ENCODE results near the gene CXorf66.
A peak's percentile ranks its signal among the peaks of the same experiment; 100 is the strongest.
"Not testable (repeated sequence)": the region's sequence is repeated elsewhere in the genome, so short reads cannot be mapped to it uniquely, and the experiment has no call there.

The CXorf66 gene

GRCh38 chrX:139929876-139930275 is 35.4 kb downstream of the CXorf66 start:
- peaks cover 68% of the 10 kb centered on the region for H3K79me2 ChIP-seq (ENCODE audit: low read length)
- H3K27me3 ChIP-seq (ENCODE audit: low read depth, low read length) = no peaks in the 10 kb centered on the region
- H3K9me3 ChIP-seq (ENCODE audit: insufficient read depth, low read length) = no peaks in the 10 kb centered on the region
- peaks cover 18% of the 10 kb centered on the region for H3K4me1 ChIP-seq (ENCODE audit: low read length)
- H3K9ac ChIP-seq (ENCODE audit: low read length) = no peak overlapping the region
- peak overlapping the region; percentile 80; the same call in 1 of the 2 replicates for H3K4me3 ChIP-seq (ENCODE audit: low read length)
- H3K27ac ChIP-seq (ENCODE audit: low read length) = no peak overlapping the region
- TF ChIP-seq CTCF (IDR thresholded peaks at IDR 0.05; ENCODE audit: low read depth, low read length) (no peak), EZH2phosphoT487 (IDR thresholded peaks at IDR 0.05; ENCODE audit: low read depth) (no peak)
- peaks cover 37% of the 10 kb centered on the region for H4K20me1 ChIP-seq (ENCODE audit: insufficient read depth, low read length)
- H3K4me2 ChIP-seq (ENCODE audit: low read length) = peak overlapping the region; percentile 95
- H2AFZ ChIP-seq (ENCODE audit: low read depth, low read length) = no peak overlapping the region
- H3K36me3 ChIP-seq (replicated peaks; ENCODE audit: low read depth, low read length) = no peaks in the 10 kb centered on the region

- Histone ChIP-seq H3K4me2 (ENCODE audit: low read length) (no peak overlapping the region), H3K27ac (ENCODE audit: low read length) (no peak overlapping the region), H2AFZ (ENCODE audit: low read depth, low read length) (no peak overlapping the region), H3K36me3 (replicated peaks; ENCODE audit: low read depth, low read length) (no peaks in the 10 kb centered on the region), H3K9me3 (ENCODE audit: insufficient read depth, low read length) (no peaks in the 10 kb centered on the region), H4K20me1 (ENCODE audit: insufficient read depth, low read length) (peaks cover 29% of the 10 kb centered on the region), H3K9ac (ENCODE audit: low read length) (no peak overlapping the region), H3K4me1 (ENCODE audit: low read length) (peaks cover 3% of the 10 kb centered on the region; the same call in 1 of the 2 replicates), H3K79me2 (ENCODE audit: low read length) (peaks cover 66% of the 10 kb centered on the region), H3K27me3 (ENCODE audit: low read depth, low read length) (no peaks in the 10 kb centered on the region), H3K4me3 (ENCODE audit: low read length) (no peak overlapping the region)
- no peak for TF ChIP-seq CTCF (IDR thresholded peaks at IDR 0.05; ENCODE audit: low read depth, low read length)
- TF ChIP-seq EZH2phosphoT487 (IDR thresholded peaks at IDR 0.05; ENCODE audit: low read depth) = no peak
Measured at GRCh38 chrX:139924696-139925095, 40.6 kb downstream of the CXorf66 start.

- Histone ChIP-seq H3K4me2 (ENCODE audit: low read length) (no peak overlapping the region), H3K9ac (ENCODE audit: low read length) (no peak overlapping the region), H2AFZ (ENCODE audit: low read depth, low read length) (no peak overlapping the region), H3K4me1 (ENCODE audit: low read length) (no peaks in the 10 kb centered on the region), H3K27me3 (ENCODE audit: low read depth, low read length) (no peaks in the 10 kb centered on the region), H3K79me2 (ENCODE audit: low read length) (peaks cover 61% of the 10 kb centered on the region), H3K36me3 (replicated peaks; ENCODE audit: low read depth, low read length) (no peaks in the 10 kb centered on the region), H3K27ac (ENCODE audit: low read length) (no peak overlapping the region), H4K20me1 (ENCODE audit: insufficient read depth, low read length) (peaks cover 23% of the 10 kb centered on the region), H3K4me3 (ENCODE audit: low read length) (no peak overlapping the region), H3K9me3 (ENCODE audit: insufficient read depth, low read length) (no peaks in the 10 kb centered on the region)
- TF ChIP-seq EZH2phosphoT487 (IDR thresholded peaks at IDR 0.05; ENCODE audit: low read depth) (no peak), CTCF (IDR thresholded peaks at IDR 0.05; ENCODE audit: low read depth, low read length) (no peak)
Measured at GRCh38 chrX:139924069-139924695, 41.1 kb downstream of the CXorf66 start.

- H3K27ac ChIP-seq (ENCODE audit: low read length); H2AFZ ChIP-seq (ENCODE audit: low read depth, low read length); H3K27me3 ChIP-seq (ENCODE audit: low read depth, low read length); H4K20me1 ChIP-seq (ENCODE audit: insufficient read depth, low read length); H3K9ac ChIP-seq (ENCODE audit: low read length); H3K4me2 ChIP-seq (ENCODE audit: low read length); H3K4me1 ChIP-seq (ENCODE audit: low read length); H3K36me3 ChIP-seq (replicated peaks; ENCODE audit: low read depth, low read length); H3K9me3 ChIP-seq (ENCODE audit: insufficient read depth, low read length); H3K4me3 ChIP-seq (ENCODE audit: low read length): not testable (repeated sequence)
- peaks cover 48% of the 10 kb centered on the region for H3K79me2 ChIP-seq (ENCODE audit: low read length)
Measured at GRCh38 chrX:139921142-139921541, 44.2 kb downstream of the CXorf66 start.
